NCI-H748 (cell line): ENCODE data around the gene YJEFN3.
A peak's percentile ranks its signal among the peaks of the same experiment; 100 is the strongest.

Source experiments
- DNase-seq: peaks from one replicate; lab custom pipeline; 2025; ENCODE audit not compliant: unreplicated experiment; lab: John Stamatoyannopoulos, UW

The YJEFN3 gene

DNA sequence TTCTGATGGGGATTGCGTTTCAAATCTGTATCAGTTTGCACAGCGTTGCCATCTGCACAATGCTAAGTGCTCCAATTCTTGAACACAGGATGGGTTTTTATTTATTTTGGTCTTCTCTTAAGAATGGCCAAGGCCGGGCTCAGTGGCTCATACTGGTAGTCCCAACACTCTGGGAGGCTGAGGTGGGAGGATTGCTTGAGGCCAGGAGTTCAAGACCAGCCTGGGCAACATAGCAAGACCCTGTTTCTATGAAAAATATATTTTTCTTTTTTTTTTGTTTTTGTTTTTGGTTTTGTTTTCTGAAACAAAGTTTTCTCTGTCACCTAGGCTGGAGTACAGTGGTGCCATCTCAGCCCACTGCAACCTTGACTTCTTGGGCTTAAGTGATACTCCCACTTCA, 5.5 kb upstream of the YJEFN3 start:
- no peak for DNase-seq

DNA sequence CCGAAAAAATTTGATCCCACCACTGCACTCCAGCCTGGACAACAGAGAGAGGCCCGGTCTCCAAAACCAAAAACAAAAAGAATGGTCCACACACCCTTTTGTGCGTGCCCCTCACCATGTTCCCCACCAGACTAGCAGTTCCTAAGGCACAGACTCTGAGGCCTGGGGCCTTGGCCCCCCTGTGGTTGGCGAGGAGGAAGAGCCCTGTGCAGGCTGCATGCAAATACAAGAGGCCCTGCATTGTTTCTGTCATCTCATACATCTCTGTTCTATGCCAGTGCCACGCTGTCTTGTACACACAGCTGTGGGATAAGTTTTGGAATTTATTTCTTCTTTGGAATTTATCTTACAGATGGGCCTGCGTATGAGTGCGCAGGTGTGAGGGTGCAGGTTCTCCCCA, 4.7 kb upstream of the YJEFN3 start:
- no peak for DNase-seq

DNA sequence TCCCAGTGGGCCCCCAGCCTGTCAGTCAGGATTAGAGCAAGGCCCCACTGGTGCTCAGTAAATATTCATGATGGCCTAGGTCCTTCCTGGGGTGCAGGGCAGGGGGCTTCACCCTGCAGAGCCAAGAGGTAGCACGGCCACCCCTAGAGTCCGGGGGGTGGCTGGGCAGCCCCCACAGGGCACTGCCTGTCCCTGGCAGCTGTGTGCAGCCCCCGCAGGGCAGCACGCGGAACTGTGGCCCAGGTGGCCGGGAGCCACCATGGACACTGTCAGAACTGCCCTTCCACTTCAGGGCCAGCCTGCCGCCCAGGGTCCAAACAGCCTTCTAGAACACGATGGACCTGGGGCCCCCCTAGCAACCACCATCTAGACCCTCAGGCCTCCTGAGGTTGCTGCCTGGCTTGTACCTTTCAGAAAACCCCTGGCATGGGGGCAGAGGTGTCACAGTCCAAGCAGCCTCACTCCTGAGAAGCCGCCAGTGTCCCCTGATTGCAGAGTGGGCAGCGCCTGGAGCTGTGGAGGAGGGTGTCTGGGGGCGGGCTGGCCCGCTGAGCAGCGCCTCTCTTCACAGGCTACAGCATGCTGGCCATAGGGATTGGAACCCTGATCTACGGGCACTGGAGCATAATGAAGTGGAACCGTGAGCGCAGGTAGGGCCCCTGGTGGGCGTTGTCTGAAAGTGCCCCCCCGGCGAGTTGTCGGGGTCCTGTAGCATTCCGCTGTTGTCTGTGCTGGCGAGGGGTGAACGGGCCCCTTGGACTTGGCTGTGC, 2.9 kb upstream of the YJEFN3 start:
- no peak for DNase-seq

DNA sequence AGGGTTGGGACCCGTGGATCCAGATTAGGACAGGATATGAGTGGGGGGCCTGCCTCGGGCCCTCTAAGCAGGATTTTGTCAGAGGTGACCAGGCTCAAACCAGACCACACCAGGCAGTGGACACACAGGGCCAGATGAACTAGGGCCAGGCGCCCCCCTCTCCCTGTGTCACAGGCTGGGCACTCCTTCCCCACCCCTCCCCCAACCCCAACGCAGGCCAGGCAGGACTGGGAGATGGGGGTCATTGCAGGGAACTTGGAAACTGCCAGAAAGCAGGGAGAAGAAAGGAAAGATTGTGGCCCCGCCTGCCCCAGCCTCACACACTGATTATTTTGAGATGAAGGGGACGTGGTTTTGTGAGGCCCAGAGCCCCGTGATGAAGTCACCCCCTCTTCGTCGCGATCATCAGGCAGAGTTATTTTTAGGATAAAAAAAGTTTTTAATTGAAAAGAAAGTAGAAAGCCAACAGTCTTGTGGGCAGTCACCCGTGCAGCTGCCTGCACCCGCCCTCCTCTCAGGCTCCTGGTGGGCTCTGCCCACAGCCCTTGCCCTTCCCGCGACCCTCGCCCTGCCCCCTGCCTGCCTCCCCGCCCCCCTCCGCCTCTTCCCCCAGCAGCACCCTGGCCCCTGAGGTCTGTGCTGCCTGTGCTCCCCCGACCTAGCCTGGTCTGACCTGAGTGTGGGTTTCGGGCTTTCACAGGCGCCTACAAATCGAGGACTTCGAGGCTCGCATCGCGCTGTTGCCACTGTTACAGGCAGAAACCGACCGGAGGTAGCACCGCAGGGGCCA, 1.9 kb upstream of the YJEFN3 start:
- DNase-seq: no peak

DNA sequence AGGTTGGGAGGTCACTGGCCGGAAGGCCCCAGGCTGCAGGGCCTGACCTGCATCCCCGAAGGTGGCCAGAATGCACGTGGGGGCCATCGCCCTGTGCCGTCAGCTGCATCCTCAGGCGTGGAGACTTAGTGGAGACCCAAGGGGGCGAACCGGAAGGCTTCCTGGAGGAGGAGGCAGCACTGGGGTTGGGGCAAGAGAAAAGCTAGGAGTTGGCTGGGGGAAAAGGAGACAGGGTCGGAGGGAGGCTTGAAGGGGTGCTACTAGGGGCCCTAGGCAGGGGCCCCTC, 1.4 kb upstream of the YJEFN3 start:
- DNase-seq: no peak

DNA sequence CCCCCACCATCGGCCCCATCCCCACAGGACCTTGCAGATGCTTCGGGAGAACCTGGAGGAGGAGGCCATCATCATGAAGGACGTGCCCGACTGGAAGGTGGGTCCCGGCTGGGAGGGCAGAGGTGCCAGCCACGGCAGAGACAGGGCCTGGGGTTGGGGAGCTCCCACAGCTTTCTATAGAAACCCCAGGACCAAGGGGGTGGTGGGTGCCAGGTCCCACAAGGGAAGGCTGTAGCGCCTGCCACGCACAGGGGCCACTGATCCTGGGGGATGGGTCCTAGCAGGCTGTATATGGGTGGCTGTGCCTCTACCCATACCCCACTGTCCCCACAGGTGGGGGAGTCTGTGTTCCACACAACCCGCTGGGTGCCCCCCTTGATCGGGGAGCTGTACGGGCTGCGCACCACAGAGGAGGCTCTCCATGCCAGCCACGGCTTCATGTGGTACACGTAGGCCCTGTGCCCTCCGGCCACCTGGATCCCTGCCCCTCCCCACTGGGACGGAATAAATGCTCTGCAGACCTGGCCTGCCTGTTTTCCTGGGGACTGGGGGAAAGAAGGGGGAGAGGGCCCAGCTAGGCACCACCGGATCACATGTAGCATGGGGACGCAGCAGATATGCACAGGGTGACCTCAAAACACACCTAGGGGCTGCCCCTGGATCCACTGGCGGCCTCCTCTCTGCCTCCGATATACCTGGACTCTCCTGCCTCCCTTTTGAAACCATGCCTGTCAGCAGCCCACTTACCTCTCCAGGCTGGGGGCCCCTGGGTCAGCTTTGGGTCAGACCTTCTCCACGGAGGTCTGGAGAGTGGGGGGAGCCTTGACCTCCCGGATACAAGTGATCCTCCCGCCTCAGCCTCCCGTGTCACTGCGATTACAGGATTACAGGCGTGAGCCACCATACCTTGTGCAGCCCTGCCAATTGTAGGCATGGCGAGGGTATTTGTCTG, 761 bp upstream of the YJEFN3 start:
- DNase-seq: no peak

DNA sequence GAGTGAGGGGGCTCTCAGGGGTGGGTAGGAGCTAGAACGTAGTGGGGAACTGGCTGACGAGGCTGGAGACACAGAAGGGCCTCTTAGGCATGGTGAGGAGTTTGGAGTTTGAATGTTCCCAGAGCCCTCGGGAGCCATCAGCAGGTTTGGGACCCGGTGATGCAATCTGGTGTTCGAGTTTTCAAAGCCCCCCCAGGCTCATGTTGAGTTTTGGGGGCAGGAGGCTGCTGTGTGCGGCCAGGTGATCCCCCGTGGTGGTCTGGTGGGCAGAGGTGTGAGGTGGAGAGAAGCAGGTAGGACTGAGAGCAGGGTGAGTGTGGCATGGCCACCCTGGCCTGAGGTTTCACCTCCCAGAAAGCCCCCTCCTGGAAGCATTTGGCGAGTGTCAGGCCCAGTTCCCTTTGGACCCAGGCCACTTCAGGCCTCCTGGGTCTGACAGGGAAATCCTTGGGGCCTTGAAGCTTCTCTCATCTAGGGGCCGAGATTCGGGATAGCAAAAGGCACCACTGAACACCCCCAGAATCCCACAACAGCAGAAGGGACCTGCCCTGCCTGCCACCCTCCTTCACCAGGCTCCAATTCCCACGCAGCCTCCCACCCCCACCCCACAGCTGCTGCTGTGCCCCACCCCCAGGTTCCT, 1.2 kb downstream of the YJEFN3 start:
- no peak for DNase-seq

DNA sequence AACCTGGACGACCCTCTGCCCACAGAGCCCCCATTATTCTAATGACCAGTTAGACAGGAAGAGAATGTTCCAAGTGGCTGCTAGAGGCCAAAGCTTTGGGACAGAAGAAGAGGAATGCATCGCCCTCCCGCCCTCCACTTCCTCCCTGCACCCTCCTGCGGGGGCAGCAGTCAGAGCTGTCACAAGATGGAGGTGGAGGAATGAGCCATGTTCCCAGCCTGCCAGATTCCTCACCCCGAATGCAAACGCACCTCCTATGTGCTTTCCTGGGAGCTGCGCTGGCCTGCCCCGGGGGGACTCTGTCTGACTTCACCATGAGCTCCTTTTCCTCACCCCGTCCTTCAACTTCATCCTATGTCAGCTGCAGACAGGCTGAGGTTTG, 1.7 kb downstream of the YJEFN3 start:
- DNase-seq: no peak

DNA sequence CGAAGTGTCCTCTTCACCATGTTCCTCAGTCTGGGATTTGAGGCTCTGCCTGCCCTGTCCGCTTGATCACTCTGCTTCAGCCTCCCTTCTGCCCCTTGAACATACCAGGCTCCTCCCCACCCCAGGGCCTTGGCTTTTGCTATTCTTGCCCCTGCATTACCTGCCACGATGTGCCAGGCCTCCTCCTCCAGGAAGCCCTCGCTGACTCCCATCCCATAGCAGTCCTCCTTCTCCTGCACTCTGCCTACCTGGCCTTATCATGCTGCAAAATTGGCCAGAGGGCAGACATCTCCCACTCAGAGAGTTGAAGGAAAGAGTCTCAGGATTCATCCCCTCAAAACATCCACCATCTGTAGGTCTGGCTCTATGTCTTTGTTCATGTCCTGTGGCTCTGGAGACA, 2.2 kb downstream of the YJEFN3 start:
- no peak for DNase-seq

DNA sequence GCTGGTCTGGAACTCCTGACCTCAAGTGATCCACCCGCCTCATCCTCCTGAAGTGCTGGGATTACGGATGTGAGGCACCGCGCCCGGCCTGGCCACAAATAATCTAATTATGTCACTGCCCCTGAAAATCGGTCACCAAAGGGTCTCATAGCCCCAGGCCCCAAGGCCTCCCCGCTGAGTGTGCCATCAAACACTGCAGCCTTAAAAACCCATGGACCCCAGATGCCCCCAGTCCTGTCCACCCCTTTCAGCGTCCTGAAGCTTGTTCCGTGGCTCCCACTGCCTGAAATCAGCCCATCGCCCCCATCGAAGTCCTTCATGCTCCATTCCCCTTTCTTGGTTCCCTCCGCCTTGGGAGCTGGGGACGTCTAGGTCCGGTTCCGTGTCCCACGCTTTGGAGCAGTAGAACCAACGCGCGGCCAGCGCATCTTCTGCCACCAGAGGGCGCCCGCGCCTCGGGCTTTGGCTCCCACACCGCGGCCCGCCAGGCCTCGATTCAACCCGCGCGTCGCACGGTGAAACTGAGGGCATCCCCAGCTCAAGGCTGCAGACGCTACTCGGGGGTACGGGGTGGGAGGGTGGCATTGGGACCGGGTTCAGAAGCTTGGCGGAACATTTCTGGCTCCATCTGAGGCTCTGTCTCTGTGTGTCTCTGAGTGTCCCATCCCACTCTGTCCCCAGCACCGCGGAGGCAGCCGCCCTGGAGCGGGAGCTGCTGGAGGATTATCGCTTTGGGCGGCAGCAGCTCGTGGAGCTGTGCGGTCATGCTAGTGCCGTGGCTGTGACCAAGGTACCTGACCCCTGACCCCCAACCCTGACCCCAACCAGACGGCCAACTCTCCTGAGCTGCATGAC, 3.5 kb downstream of the YJEFN3 start:
- peak; percentile 73 for DNase-seq

DNA sequence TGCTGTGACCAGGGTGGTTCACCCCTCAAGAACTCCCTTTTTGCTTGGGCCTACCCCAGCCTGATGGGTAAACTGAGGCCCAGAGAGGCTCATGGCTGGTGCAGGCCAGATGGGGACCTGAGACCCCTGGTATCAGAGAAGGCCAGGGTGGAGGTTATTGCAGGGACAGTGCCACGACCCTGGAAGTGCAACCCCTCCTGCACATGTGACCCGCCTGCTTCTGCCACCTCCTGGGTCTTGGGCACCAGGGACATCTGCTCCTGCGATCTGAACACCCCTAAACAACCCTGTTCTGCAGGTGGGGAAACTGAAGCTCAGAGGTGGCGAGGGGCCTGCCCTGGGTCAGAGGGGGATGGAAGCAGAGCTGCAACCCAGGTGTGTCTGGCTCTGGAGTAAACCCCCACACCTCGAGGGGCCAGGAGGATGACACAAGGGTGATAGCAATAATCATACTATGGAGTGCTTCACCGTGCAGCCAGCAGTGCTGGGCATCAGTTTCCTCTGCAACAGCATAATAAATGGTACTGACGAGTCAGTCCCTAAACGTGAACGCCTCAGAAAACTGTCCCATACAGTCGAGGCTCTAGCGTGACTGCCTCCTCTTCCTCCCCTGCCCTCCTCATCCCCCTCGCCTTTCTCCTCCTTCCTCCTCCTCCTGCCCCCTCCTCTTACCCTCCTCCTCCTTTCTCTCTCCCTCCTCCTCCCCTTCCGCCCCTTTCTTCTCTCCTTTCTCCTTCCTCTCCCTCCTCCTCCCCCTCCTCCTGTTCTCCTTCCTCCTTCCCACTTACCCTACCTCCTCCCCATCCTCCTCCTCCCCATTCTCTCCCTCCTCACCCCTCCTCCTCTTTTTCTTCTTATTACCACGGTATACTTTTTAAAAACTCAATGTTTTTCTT, 4.3 kb downstream of the YJEFN3 start:
- no peak for DNase-seq

DNA sequence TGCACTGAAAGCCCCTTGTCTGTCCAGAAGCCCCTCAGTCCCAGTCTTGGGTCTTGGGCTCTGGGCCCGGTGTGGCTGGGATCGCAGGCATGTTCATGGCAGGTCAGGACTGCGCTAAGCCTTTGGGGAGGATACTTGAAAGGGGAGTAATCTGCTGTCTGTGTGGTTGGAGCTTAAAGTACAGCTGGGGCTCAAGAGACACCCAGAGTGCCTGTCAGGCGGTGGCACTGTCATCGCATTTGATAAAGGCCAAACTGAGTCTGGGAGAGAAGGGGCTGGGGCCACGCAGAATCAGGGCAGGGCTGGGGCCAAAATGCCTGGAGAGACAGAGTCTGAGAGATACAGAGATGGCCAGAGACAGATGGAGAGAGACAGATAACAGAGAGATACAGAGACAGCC, 5.1 kb downstream of the YJEFN3 start:
- peak; percentile 13 for DNase-seq

DNA sequence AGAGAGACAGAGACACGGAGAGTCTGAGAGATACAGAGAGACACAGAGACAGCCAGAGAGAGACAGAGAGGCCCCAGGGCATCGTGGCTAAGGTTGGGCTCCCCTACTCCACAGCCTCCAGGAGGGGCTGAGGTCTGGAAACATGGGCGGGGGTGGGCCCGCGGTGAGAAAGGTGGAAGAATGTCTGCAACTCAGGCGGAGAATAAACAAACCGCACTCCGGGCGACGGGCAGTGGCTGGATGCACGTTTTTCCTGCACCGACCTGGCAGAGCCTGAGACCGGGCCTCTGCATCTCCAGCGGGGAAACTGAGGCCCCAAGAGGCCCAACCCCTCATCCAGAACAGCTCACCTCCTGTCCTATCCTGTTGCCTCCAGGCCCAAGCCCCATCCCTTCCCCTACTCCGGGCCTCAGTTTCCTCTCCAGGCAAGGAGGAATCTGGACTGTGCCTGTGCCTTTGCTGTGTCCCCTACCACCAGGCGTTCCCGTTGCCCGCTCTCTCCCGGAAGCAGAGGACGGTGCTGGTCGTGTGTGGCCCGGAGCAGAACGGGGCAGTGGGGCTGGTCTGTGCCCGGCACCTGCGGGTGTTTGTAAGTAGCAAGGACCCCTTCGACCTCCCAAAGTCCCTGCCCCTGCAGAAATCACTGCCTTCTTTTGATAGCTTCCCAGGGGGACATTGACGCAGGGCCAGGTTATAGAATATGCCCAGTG, 6.0 kb downstream of the YJEFN3 start:
- DNase-seq: no peak

DNA sequence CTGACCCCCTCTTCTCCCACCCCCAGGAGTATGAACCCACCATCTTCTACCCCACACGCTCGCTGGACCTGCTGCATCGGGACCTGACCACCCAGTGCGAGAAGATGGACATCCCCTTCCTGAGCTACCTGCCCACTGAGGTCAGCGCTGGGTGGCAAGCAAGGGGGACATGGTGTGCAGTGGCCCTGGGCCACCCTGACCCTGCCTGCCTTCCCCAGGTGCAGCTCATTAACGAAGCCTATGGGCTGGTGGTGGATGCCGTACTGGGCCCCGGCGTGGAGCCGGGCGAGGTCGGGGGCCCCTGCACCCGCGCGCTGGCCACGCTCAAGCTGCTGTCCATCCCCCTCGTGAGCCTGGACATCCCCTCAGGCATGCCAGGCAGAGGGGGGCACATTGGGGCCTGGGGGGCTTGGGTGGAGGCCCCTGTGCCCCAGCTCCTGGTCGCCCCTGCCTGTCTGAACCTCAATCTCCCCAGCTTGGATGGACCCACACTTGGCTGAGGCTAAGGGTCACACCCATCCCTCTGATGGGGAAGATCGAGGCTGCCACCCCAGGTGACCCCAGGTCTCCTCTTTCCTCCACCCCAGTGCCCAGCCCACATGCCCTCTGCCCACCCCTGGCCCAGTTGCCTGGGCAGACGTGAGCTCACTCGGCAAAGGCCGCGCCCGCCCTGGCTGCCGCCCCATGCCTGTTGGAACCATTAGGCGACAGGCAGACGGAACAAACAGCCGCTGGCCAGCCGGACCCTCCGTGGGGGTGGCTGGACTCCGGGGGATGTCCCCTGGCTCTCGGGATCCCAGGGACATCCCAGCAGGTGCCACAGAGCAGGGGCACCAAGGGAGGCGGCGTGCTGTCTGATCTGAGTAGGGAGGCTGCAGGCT, 6.8 kb downstream of the YJEFN3 start:
- no peak for DNase-seq

DNA sequence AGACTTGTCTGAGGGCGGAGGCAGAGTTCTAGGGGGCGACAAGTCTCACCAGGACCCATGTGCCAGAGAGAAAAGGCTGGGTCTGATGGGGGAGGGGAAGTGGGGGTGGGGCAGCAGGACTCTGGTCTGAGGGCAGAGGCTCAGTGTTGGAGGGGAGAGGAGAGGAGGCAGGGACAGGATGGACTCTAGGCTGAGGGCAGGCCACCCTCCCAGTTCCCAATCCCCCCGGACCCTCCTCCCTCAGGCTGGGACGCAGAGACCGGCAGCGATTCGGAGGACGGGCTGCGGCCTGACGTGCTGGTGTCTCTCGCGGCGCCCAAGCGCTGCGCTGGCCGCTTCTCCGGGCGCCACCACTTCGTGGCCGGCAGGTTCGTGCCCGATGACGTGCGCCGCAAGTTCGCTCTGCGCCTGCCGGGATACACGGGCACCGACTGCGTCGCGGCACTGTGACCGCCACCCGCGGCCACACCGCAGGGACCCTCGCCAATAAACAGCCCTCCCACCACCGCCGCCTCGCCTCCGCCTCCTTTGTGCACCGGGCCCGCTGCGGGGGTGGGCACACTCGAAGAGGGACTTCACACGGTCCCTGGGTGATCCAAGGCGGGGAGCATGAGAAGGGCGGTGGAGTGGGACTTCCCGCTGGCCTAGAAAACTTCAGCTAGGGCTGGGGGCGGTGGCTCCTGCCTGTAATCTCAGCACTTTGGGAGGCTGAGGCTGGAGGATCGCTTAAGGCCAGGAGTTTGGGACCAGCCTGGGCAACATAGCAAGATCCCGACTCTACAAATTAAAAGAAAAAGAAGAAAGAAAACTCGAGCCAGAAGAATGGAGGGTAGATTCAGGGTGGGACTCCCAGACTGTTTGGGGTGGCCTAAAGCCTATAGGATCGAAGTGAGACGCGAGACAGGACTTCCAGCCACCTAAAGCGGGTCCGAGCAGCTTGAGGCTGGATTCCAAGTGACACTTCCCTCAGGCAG, 8.7 kb downstream of the YJEFN3 start:
- DNase-seq: peak; percentile 60

DNA sequence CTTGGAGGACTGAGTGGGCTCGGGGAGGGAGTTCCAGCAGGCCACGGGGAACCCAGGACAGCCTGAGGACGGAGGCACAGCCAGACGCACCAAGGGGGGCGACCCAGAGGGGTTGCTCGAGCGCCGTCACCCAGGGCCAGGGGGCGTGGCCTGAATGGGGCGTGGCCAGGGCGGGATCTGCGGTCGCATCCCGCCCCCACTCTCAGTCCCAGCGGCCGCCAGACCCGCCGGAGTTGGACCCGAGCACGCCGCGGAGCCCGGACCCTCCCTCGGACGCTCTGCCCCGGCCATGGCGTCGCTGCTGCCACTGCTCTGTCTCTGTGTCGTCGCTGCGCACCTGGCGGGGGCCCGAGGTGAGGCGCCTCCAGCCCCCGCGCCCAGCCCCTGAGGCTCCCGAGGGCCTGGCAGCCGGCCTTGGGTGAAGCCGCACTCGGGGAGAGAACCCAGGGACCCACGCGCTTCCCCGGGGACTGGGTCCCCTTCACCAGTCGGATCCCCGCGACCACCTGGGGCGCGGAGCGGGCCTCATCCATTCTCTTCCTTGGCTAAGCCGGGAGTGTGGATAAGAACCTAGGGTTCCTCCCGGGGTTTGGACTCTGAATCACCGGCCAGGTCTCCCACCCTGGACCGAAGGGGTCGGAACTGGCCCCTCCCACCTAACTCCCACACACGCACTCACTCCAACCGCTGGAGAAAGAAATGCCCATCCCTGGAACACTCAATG, 9.5 kb downstream of the YJEFN3 start, which contains the start of gene CILP2:
Gene CILP2 (plus strand): TSS at position 205 of the 724 bp plus-strand sequence. CDS start 85 bp downstream, at position 290.
- peak; percentile 66 for DNase-seq
